ENCODE data around the gene CD300C.
A peak's percentile ranks its signal among the peaks of the same experiment; 100 is the strongest.
"Not testable (repeated sequence)": the region's sequence is repeated elsewhere in the genome, so short reads cannot be mapped to it uniquely, and the experiment has no call there.

Gene CD300C

DNA sequence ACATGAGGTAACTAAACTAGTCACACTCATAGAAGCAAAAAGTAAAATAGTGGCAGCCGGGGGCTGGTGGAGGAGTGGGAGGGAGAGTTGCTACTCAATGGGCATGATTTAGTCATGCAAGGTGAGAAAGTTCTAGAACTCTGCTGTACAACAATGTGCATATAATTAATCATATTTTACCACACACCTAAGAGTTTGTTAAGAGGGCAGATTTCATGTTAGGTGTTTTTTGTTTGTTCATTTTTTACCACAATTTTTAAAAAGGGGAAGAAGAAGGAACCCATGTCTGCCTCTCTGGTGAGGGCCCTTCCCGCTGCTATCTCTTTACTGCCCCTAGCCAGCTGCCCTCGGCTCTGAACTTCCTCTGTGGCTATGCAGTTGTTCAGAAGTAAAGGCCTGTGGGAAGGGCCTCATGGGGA, 25.9 kb downstream of the CD300C start:
- in situ Hi-C loops (cut with MboI; ENCODE audit: low pct_unique_long_range_greater_than_20kb, low sequenced_read_pairs), result no loop called here
- DNase-seq, result peak; percentile 88

DNA sequence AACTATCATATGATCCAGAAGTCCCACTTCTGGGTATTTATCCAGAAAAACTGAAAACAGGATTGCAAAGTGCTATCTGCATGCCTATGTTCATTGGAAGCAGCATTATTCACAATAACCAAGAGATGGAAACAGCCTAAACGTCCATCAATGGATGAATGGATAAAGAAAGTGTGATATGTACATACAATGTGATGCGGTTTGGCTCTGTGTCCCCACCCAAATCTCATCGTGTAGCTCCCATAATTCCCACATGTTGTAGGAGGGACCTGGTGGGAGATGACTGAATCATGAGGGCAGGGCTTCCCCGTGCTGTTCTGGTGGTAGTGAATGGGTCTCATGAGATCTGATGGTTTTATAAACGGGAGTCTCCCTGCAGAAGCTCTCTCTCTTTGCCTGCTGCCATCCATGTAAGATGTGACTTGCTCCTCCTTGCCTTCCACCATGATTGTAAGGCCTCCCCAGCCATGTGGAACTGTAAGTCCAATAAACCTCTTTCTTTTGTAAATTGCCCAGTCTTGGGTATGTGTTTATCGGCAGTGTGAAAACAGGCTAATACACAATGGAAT, 27.4 kb downstream of the CD300C start:
- DNase-seq; in situ Hi-C loops (cut with MboI; ENCODE audit: low pct_unique_long_range_greater_than_20kb, low sequenced_read_pairs): not testable (repeated sequence)

DNA sequence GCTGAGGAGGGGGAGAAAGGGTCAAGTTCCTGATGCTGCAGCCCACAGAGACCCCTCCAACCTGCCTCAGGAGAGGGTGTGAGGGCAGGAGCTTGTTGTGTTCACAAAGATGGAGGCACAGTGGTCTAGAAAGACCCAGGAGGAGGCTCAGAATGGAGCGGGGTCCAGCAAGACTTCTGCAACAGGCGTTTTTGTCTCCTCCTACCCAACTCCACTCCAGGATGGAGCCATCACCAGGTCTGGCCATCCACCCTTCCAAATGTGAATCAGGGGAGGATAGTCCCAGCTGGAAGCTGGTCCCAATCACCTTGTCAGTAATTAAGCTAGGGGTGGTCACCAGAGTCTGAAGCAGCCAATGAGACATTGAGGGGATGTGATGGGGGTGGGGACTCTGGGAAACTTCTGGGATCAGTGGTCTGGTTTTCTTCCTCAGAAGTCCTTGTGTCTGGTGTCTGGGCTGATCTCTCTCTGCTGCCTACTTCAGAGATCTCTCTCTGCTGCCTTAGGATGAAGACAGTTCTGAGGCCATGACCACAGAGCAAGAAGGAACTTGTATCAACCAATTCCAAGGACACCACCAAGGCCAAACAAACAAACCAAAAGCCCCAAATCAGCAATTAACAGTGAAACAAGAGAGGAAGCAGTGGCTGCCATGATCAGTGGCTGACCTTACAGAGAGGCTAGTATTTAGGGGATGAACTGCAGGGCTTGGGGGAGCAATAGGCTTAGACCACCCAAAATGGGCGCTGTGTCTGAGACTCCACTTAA, 29.2 kb downstream of the CD300C start:
- no peak for DNase-seq
- in situ Hi-C loops (cut with MboI; ENCODE audit: low pct_unique_long_range_greater_than_20kb, low sequenced_read_pairs), result no loop called here

DNA sequence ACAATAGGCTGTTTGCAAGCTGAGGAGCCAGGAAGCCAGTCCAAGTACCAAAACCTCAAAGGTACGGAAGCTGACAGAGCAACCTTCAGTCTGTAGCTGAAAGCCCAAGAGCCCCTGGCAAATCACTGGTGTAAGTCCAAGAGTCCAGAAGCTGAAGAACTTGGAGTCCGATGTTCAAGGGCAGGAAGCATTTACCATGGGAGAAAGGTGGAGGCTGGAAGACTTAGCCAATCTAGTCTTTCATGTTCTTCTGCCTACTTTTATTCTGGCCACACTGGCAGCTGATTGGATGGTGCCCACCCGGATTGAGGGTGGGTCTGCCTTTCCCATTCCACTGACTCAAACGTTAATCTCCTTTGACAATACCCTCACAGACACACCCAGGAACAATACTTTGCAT, 30.0 kb downstream of the CD300C start:
- in situ Hi-C loops (cut with MboI; ENCODE audit: low pct_unique_long_range_greater_than_20kb, low sequenced_read_pairs), result no loop called here
- DNase-seq, result no peak

DNA sequence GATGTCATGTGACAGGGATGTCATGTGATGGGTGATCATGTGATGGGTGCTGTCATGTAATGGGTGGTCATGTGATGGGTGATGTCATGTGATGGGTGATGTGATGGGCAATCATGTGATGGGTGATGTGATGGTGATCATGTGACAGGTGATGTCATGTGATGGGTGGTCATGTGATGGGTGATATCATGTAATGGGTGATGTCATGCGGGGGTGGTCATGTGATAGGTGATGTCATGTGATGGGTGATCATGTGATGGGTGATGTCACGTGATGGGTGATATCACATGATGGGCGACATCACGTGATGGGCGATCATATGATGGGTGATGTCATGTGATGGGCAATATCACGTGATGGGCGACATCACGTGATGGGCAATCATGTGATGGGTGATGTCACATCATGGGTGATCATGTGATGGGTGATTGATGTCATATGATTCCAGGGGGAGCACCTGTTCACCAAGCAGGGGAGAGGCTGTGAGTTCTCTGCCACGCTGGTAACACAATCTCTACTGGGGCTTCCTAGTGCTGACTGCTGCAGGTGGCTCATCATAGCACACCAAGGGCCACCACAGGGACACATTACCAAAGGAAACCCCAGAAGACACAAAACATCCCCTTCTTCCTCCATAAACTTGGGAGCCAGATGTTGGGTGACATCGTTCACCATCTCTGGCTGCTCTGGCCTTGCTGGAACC, 31.1 kb downstream of the CD300C start:
- in situ Hi-C loops (cut with MboI; ENCODE audit: low pct_unique_long_range_greater_than_20kb, low sequenced_read_pairs), result no loop called here
- DNase-seq, result no peak

DNA sequence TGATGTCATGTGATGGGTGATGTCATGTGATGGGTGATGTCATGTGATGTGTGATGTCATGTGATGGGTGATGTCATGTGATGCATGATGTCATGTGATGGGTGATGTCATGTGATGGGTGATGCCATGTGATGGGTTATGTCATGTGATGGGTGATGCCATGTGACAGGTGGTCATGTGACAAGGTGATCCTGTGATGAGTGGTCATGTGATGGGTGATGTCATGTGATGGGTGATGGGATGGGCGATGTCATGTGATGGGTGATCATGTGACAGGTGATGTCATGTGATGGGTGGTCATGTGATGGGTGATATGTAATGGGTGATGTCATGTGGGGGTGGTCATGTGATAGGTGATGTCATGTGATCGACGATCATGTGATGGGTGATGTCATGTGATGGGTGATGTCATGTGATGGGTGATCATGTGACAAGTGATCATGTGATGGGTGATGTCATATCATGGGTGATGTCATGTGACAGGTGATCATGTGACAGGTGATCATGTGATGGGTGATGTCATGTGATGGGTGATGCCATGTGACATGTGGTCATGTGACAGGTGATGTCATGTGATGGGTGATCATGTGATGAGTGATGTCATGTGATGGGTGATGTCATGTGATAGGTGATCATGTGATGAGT, 31.8 kb downstream of the CD300C start:
- in situ Hi-C loops (cut with MboI; ENCODE audit: low pct_unique_long_range_greater_than_20kb, low sequenced_read_pairs), result no loop called here
- peak; percentile 56 for DNase-seq

DNA sequence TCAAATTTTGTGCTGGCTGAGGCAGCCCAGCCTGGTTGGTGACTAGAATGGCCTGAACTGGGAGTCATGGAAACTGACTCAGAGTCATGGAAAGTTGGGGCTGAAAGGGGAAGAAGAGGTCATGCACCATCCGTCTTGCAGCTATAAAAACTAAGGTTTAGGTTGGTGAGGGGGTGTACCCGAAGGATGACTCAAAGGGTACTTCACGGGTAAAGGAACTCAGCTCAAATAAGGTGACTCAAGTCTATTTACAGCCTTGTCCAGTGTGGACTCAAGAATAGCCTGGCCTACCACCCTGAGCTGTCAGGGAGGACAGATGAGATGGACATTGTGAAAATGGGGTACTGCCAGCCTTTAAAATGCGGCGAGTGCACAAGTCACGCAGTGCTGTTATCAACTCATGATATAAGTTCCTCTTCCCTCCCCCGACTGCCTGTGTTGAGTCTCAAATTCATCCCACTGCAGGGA, 33.3 kb downstream of the CD300C start:
- DNase-seq, result peak; percentile 86
- in situ Hi-C loops (cut with MboI; ENCODE audit: low pct_unique_long_range_greater_than_20kb, low sequenced_read_pairs), result no loop called here

DNA sequence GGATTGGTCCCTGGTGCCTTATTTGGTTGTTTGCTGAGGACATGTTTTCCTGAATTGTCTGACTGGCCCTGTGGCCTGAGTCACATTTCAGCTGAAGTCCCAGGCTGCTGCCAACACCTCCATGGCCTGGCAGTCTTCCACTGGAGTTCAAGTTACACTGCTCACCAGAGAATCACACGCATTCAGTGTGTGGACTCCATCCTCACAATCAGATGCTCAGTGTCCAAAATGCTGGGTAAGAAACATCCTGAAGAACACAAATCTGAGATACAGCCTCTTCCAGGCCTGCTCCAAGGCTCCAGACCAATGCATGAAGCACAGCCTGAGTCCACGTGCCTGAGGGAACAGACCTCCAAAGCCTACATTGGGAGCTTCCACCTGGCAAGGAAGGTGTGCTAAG, 33.9 kb downstream of the CD300C start:
- in situ Hi-C loops (cut with MboI; ENCODE audit: low pct_unique_long_range_greater_than_20kb, low sequenced_read_pairs), result no loop called here
- DNase-seq, result no peak

DNA sequence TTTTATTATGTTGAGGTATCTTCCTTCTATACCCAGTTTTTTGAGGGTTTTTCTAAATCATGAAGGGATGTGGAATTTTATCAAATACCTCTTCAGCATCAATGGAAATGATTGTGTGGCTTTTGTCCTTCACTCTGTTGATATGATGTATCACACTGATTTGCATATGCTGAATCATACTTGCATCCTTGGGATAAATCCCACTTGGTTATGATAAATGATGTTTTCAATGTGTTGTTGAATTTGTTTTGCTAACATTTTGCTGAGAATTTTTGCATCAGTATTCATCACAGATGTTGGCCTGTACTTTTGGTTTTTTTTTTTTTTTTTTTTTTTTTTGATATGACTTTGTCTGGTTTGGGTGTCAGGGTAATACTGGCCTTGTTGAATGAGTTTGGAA, 37.8 kb downstream of the CD300C start:
- DNase-seq, result no peak
- in situ Hi-C loops (cut with MboI; ENCODE audit: low pct_unique_long_range_greater_than_20kb, low sequenced_read_pairs), result no loop called here

DNA sequence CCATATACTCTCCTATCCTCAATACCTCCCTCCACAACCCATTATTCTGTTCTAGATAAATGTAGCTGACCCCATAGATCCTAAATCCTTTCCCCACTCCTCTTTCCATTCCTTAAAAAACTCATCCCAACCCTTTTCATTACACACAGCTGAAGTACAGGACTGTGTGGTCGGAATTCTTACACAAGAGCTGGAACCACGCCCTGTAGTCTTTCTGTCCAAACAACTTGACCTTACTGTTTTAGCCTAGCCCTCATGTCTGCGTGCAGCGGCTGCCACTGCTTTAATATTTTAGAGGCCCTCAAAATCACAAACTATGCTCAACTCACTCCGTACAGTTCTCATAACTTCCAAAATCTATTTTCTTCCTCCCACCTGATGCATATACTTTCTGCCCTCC, 42.0 kb downstream of the CD300C start:
- DNase-seq; in situ Hi-C loops (cut with MboI; ENCODE audit: low pct_unique_long_range_greater_than_20kb, low sequenced_read_pairs): not testable (repeated sequence)

DNA sequence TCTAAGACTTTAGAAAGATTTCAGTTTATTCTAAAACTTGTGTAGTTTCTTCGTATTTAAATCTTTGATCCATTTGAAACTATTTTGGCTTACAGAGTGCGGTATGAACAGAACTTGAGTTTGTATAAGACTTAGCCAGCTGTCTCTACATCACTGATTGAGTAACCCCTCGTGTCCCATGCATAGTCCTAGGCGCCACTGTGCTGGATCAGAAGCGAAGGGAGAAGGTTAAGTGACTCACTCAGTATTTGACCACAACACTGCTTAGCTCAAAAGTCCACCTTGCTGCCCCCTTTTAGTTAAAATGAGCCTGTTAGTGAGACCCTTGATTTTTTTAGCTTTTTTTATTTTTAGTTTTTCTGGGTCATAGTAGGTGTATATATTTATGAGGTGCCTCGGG, 43.1 kb downstream of the CD300C start:
- DNase-seq, result no peak
- in situ Hi-C loops (cut with MboI; ENCODE audit: low pct_unique_long_range_greater_than_20kb, low sequenced_read_pairs), result no loop called here

DNA sequence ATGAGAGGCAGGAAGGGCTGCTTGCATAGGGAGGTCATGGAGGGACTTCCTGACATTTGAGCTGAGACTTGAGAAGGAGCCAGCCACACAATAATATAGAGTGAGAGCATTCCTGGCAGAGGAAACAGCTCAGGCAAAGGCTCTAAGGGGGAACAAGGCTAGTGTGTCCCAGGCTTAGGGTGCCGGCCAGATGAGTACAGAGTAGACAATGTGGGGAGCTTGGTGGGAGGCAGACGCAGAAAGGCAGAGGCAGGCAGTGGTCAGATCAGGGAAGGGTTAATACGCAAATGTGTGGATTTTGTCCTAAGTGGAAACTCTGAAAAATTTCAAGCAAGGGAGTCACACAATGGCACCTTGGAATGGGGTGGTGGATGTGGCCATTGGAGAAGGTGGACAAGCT, 45.9 kb downstream of the CD300C start:
- no peak for DNase-seq
- in situ Hi-C loops (cut with MboI; ENCODE audit: low pct_unique_long_range_greater_than_20kb, low sequenced_read_pairs), result no loop called here

DNA sequence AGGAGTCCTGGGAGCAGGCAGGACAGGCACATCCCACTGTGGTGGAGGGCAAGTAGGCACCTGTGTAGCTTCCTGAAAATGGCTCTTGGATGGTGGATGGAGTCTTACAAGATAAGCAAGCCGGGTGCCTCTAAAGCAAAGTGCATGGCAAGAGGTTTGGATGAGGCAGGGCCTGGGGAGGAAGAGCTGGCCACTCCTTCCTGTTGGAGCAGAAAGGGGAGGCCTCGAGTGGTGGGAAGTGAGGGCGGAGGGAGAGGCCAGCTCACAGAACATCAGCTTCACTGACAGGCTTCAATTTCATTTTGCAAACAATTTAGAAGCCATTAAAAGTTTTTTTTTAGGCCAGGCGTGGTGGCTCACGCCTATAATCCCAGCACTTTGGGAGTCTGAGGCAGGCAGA, 48.4 kb downstream of the CD300C start:
- in situ Hi-C loops (cut with MboI; ENCODE audit: low pct_unique_long_range_greater_than_20kb, low sequenced_read_pairs), result no loop called here
- DNase-seq, result peak; percentile 12

DNA sequence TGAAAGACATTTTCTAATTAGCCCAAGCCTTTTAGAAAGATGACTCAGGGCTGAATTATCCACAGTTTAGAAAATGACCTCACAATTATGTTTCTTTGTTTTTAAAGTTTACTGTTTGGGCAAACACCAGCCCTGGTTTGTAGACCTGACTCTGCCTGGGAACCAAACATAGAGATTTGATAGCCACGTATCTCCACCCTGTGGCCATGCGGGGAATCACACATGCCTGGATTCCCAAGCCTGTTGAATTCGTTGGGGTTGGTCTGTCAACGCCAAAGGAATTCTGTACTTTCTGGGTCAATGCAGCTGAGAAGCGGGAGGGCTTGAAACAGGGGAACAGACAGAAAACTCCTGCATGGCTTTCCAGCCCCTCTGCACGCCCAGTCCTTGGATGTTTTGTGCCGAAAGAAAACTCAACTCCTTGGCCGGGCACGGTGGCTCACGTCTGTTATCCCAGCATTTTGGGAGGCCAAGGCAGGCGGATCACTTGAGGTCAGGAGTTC, 52.5 kb downstream of the CD300C start:
- peak; percentile 80 for DNase-seq
- in situ Hi-C loops (cut with MboI; ENCODE audit: low pct_unique_long_range_greater_than_20kb, low sequenced_read_pairs), result no loop called here

DNA sequence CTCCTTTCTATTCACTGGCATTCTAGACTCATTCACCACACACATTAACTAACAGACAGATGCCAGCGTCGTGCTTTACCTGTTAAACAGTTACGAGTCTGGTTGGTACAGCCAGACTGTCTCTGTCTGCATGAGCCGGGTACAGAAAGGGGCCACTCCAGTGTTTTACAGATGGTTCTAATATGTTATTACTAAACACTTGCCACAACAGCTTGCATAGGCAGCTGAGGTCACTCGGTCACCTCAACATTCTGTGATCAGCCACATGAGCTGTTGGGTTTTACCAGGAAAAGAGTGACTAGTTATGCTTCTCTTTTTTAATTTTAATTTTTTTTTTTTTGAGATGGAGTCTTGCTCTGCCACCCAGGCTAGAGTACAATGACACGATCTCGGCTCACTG, 54.3 kb downstream of the CD300C start:
- DNase-seq, result no peak
- in situ Hi-C loops (cut with MboI; ENCODE audit: low pct_unique_long_range_greater_than_20kb, low sequenced_read_pairs), result no loop called here

Data from KBM-7 (cell line).